Heart right ventricle (tissue), 16 donors: ENCODE measurements around the gene RFX2. TPM values are rescaled to one million over a fixed set of nuclear protein-coding genes. Genes with fewer than 3 reads are reported as not detected.
A peak's percentile ranks its signal among the peaks of the same experiment; 100 is the strongest.

ENCODE experiments used
- ATAC-seq, 8 donors: fragments of 200-7000 bp; cut with Tn5 transposase; one replicate each; pipeline ENCODE4 v1.9.1; 2020; ENCODE audit warnings: mild to moderate bottlenecking in 8 of 8, moderate library complexity in 8 of 8, moderate number of reproducible peaks in 1 of 8
- DNase-seq, 2 donors: peaks; one replicate each; pipeline ENCODE4 v3.0.0-alpha.2; 2020
- H3K27ac ChIP-seq, 10 donors: fragments of 200-600 bp; sonication (generic) in 2 of 10; one replicate each; pipeline versions ENCODE4 v1.5.0 to v1.8.0; 2020 to 2022; ENCODE audit warnings: mild to moderate bottlenecking in 3 of 10
- H3K27me3 ChIP-seq, 7 donors: fragments of 200-600 bp; one replicate each; pipeline ENCODE4 v1.8.0; 2021 to 2022; ENCODE audit warnings: mild to moderate bottlenecking in 2 of 7
- H3K36me3 ChIP-seq, 9 donors: fragments of 200-600 bp; sonication (generic) in 1 of 9; one replicate each; pipeline versions ENCODE4 v1.5.0 to v1.8.0; 2020 to 2022; ENCODE audit warnings: mild to moderate bottlenecking in 2 of 9
- H3K4me1 ChIP-seq, 9 donors: fragments of 200-600 bp; sonication (generic) in 1 of 9; one replicate each; pipeline versions ENCODE4 v1.5.0 to v1.8.0; 2020 to 2022; ENCODE audit warnings: mild to moderate bottlenecking in 4 of 9
- H3K4me3 ChIP-seq, 10 donors: fragments of 200-600 bp; sonication (generic) in 2 of 10; one replicate each; pipeline versions ENCODE4 v1.5.0 to v1.8.0; 2020 to 2022; ENCODE audit warnings: mild to moderate bottlenecking in 7 of 10, moderate library complexity in 2 of 10
- H3K9me3 ChIP-seq, 11 donors: fragments of 200-600 bp in 10 of 11; sonication (generic) in 2 of 11; one replicate each; pipeline versions ENCODE4 v1.5.0 to v1.8.0; 2013 to 2022; ENCODE audit warnings: mild to moderate bottlenecking in 2 of 11, control low read depth in 1 of 11, moderate library complexity in 1 of 11
- CTCF ChIP-seq, 9 donors: fragments of 200-600 bp; sonication (generic) in 2 of 9; IDR thresholded peaks; one replicate each; pipeline versions ENCODE4 v1.5.0 to v1.8.0; 2021 to 2022; ENCODE audit warnings: antibody characterized with exemption in 9 of 9, mild to moderate bottlenecking in 5 of 9, moderate library complexity in 1 of 9
- WGBS, 2 donors: extraction: QIAGEN DNeasy Blood & Tissue Kit; methylation state at CpG; one replicate each; pipeline ENCODE4 v1.1.7; 2013; ENCODE audit warnings: inconsistent platforms in 1 of 2; 5-methylcytosine and 5-hydroxymethylcytosine counted together
- intact Hi-C, 10 donors: fragments of 100-400 bp; cut with DNase I; formaldehyde crosslinking; loops; one replicate each; pipeline versions ENCODE4 v1.11.1 to v1.14.2; 2022
- polyA plus RNA-seq, 2 donors: library from polyadenylated mRNA; stranded (reverse); fragments of 200-250 nt; gene quantifications; one replicate each; pipeline ENCODE4 v1.2.3, GENCODE V29; 2013
- total RNA-seq, 10 donors: library from RNA; stranded (reverse); fragmentation: NEBNext Ultra II Directional in 3 of 10; extraction: Animal tissue kit (Norgen Biotek cat#: 25700) in 3 of 10; gene quantifications; one replicate each; pipeline versions ENCODE4 v1.2.1 to v1.2.4, GENCODE V29; 2021 to 2023
- donor health status: Arrhythmogenic right ventricular cardiomyopathy.
- donor health status: ischemic (EF 13 %, LVEDD 7.1; RV severe dilation, severe dysfunction).
- donor health status: healthy with polysubstance abuse.
- donor health status: DM: no; HTN: yes; CAD: no.
- donor health status: DM: no; HTN: no; CAD: no.
- donor health status: ischemic (EF 25% LVEDD 6.9; RV normal size, moderate dysfunction).
- donor health status: ischemic (EF 25% LVEDD 5.7; RV mildly dilated, moderate dysfunction).
- donor health status: healthy.
- donor health status: DM: yes; HTN: yes; CAD: no.
- donor health status: Ischemic cardiomyopathy.
- donor health status: ischemic (EF 35%, LVEDD 5.7; RV mildly dilated, moderate dysfunction).
- donor health status: nonischemic (EF 11% LVEDD 7.7; RV severe dilation, severe dysfunction).
- donor health status: DM: yes; HTN: yes; CAD: no.
- donor health status: PGD.
- donor health status: ischemic (EF 29% LVEDD 5.4; RV normal size, mild dysfunction).
- donor health status: nonischemic (EF 23%, LVEDD 6.1; RV moderate dilation, normal function).

The RFX2 gene
- total and polyA plus RNA-seq, 12 donors = 4.2 to 17.4 (median 5.2) TPM

- Histone ChIP-seq H3K4me3 (no peak overlapping the region), H3K27ac (peak overlapping the region in 1 of 10 donors; percentile 49), H3K36me3 (no peaks in the 10 kb centered on the region), H3K4me1 (peaks cover 10 to 46% (median 35%) of the 10 kb centered on the region in 9 donors), H3K9me3 (no peaks in the 10 kb centered on the region), H3K27me3 (no peaks in the 10 kb centered on the region)
- no peak for ATAC-seq
- DNase-seq = no peak
- no peak for TF ChIP-seq CTCF (IDR thresholded peaks at IDR 0.05)
- intact Hi-C loops = no loop called here
- 98 to 100% methylated on average over 3 of the region's 3 CpGs for WGBS, 2 donors
Measured at GRCh38 chr19:6070207-6070681, 40.1 kb downstream of the RFX2 start.

- intact Hi-C loops = loop anchor here in 1 of 10 donors (5.0 kb wide), 1 partner anchor 38 kb away; no protein-coding TSS in a partner anchor
- no peak overlapping the region for H3K4me3 ChIP-seq
- DNase-seq = no peak
- TF ChIP-seq CTCF (IDR thresholded peaks at IDR 0.05) = no peak
- ATAC-seq = no peak
- H3K9me3 ChIP-seq = no peaks in the 10 kb centered on the region
- H3K4me1 ChIP-seq = peaks cover 10 to 54% (median 43%) of the 10 kb centered on the region in 9 donors
- H3K27ac ChIP-seq = peak overlapping the region in 2 of 10 donors; percentile 38 to 89
- H3K27me3 ChIP-seq = no peaks in the 10 kb centered on the region
- H3K36me3 ChIP-seq = no peaks in the 10 kb centered on the region
Measured at GRCh38 chr19:6069268-6069791, 41.0 kb downstream of the RFX2 start.

GRCh38 chr19:6068711-6069110, 41.6 kb downstream of the RFX2 start:
- 28 to 37% methylated on average over 2 of the region's 2 CpGs for WGBS, 2 donors
- Histone ChIP-seq H3K27ac (peak overlapping the region in 8 of 10 donors; percentile 1 to 91 (median 80)), H3K4me3 (no peak overlapping the region), H3K4me1 (peaks cover 10 to 60% (median 49%) of the 10 kb centered on the region in 9 donors), H3K36me3 (no peaks in the 10 kb centered on the region), H3K27me3 (no peaks in the 10 kb centered on the region), H3K9me3 (no peaks in the 10 kb centered on the region)
- no peak for TF ChIP-seq CTCF (IDR thresholded peaks at IDR 0.05)
- DNase-seq = no peak
- ATAC-seq = no peak
- intact Hi-C loops = loop anchor here in 1 of 10 donors (5.0 kb wide), 1 partner anchor 39 kb away; no protein-coding TSS in a partner anchor

GRCh38 chr19:6067975-6068374, 42.3 kb downstream of the RFX2 start:
- no peaks in the 10 kb centered on the region for H3K36me3 ChIP-seq
- TF ChIP-seq CTCF (IDR thresholded peaks at IDR 0.05) = no peak
- DNase-seq (no peak), ATAC-seq (no peak)
- WGBS, 2 donors = 67 to 76% methylated on average over 2 of the region's 2 CpGs
- peak overlapping the region in 1 of 10 donors; percentile 9 for H3K4me3 ChIP-seq
- intact Hi-C loops = loop anchor here in 3 of 10 donors (2.0 to 5.0 kb wide), 3 partner anchors 35 to 41 kb away; no protein-coding TSS in a partner anchor
- peaks cover 10 to 67% (median 56%) of the 10 kb centered on the region in 9 donors for H3K4me1 ChIP-seq
- no peaks in the 10 kb centered on the region for H3K27me3 ChIP-seq
- H3K27ac ChIP-seq = peak overlapping the region in 9 of 10 donors; percentile 77 to 93 (median 89)
- H3K9me3 ChIP-seq = no peaks in the 10 kb centered on the region
